HG02938 (cell line): Measurements from ENCODE around the gene C5orf58.
A peak's percentile ranks its signal among the peaks of the same experiment; 100 is the strongest.

Experiments used
- ATAC-seq: cut with Tn5 transposase; IDR thresholded peaks from one replicate; pipeline ENCODE4 v1.9.1; 2021; ENCODE audit warnings: mild to moderate bottlenecking, moderate library complexity; ENCODE audit not compliant: unreplicated experiment

C5orf58 gene, protein sequence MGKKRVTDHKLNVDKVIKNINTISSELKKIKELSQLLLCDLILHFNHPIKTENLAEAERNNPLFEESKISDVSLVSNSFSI

DNA sequence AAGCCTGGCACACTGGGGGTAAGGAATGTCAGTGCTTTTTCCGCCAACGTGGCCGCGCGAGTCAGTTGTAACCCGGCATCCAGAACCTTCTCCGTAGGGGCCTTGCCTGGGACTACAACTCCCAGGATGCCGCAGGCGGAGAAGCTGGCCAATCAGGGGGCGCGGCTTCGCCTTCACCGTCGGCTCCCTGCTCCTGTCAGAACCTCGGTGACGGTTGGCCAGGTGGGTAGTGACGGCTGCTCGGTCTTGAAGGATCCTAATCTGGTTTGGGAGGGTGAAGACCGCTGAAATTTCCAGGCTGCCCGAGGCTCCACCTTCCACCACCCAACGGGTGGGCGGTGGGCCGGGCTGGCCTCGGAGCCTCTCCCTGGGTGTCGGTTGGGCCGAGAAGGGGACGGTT, at the start of gene C5orf58:
Gene C5orf58 (plus strand): TSS at position 200 of the 400 bp plus-strand sequence. CDS start 1,992 bp downstream, outside the sequence.
- no peak for ATAC-seq

DNA sequence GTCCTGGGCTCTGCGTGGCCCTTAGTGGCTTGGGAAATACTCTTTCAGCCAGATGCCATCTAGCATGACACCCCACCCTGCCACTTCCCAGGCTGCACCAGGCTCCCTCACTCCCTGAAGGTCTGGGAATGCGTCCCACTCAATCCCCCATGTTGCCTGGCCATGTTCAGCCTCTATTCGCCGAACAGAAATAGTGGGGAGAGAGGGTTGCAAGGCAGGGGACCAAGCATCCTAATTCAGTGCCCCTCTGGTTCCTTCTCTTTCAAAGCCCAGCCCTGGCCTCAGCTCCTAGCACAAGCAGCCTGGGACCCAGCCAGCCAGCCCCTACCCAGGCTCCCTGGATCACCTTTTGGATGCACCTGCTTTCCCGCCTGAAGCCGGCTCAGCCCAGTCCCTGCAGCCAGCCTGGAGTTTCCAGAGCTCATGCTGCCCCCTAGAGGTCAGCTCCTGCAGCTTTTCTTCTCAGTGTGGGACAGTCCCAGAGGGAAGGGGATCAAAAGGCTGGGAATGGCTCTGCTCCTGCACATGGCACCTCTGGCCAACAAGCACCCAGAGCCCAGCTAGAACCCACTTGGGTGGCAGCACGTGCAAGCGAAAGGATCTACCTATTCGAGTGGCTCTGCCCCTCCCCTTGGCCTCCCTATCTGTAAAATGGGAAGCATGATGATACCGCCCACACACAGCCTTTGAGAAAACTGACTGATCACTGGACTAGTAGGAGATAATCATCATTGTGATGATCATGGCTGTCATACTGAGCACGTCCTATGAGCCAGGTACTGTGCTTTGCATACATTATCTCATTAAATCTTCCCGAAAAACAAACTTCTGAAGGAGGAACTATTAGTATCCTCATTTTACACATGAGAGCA, 48.7 kb upstream of the C5orf58 start:
- ATAC-seq = peak; percentile 70

DNA sequence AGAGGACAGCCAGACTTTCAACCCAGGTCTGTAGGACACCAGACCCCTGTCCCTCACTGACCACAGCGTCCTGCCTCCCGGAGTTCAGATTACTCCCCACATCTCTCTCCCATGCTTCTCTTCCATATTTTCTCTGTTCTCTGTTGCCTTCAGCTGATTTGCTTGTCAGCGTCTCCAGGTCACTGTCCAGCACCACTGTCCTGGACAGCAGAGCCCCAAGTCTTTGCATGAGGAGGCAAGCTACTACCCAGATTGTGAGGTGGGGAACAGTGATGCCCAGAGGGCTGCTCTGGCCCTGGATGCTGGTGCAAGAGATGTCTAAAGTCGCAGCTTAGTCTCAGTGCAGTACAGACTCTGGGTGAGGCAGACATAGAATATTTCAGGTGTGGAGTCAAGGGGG, 48.0 kb upstream of the C5orf58 start:
- ATAC-seq = no peak

DNA sequence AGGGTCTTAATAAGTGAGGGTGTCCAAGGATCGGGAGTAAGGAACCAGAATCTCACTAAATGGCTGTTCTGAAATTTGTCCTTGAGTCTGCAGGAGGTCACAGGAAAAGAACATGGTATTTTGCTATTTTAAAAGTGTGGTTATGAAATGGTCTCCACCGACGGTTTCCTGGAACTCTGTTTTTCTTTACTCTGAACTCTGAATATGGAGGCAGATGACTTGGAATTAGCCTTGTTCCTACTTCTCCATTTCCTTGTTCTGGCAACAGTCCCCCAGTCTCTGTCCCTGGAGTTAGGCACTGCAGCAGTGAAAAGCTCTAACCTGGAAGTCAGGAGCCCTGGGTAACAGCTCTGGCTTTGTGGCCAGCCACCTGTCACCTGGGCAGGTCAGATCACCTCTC, 46.6 kb upstream of the C5orf58 start:
- no peak for ATAC-seq

DNA sequence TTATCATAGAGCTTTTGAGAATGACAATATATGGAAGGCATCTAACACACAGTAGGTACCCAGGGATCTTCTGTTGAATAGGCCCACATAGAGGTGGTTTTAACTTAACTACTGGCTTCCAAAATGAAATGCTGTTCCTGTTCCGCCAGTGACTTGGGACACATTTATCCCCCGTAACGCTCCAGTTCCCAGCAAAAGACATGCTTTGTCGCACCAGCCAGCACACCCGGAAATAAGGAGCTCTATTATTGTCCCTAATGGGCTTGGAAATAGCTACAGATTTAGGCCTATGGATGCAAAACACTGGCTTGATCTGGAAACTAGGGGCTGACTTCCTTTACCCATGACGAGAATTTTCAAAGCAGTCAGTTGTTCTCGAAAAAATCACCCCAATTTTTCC, 45.9 kb upstream of the C5orf58 start:
- no peak for ATAC-seq

DNA sequence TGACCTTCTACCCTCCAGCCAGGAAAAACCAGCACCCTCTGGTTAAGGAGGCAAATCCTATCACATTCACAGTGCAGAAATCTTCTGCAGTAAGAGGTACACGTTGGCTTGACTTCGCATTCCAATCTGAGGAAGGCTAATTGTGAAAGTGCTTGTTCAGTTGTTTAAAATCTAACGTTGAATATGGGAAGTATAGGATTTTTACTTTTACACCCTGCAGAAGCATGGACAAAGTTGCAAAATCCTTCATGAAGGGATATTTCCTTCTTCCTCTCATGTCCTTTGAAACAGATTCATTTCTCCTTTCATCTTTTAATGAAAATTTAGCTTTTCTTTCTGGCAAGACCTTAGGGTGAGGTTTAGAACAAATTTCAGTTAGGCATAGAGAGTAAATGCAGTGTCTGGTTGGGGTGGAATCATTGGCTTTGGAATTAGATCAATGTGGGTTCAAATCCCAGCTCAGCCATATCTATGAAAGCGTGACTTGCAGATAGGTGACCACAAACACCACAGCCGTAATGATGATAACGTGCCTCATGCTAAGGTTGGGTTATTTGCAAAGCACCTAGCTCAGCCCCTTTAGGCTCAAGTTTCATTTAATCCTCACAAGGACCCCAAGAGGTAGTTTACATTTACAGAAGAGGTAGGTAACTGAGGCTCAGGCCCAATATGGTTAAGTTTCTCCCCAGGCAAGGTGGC, 42.2 kb upstream of the C5orf58 start:
- ATAC-seq = no peak

DNA sequence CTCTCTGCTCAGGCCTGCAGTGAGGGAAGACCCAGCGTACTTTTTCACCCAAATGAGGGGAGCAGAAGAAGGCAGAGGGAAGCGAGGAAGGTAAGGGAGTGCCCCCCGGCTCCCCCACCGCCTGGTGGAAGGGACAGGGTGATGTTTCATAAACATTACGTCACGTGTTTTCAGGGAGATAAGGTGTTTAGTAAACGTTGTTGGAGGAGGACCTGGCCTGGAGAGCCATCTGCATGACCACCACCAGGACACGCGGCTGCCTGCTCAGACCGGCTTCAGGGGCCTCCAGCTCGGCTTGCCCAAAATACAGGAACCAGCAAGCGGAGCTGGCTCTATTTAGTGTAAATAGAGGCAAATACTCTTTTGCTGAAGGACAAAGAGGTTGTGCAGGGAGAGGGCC, 40.0 kb upstream of the C5orf58 start:
- no peak for ATAC-seq

DNA sequence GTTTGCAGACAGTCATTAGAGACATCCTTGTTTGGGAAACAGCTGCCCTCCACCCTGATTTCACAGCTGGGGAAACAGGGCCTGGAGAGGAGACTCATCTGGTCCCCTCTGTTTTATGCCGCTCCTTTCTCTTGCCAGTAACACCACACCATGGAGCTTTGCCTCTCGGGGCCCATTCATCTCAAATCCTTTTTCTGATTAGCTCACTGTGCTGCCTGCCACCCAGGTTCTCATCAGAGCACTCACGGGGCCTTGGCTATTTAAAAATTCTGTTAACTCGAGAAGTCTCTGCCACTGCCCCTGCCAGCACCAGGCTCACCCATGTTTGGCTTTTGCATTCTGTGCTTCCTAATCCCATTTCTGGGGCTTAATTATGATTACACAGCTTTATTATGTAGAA, 36.8 kb upstream of the C5orf58 start:
- no peak for ATAC-seq

DNA sequence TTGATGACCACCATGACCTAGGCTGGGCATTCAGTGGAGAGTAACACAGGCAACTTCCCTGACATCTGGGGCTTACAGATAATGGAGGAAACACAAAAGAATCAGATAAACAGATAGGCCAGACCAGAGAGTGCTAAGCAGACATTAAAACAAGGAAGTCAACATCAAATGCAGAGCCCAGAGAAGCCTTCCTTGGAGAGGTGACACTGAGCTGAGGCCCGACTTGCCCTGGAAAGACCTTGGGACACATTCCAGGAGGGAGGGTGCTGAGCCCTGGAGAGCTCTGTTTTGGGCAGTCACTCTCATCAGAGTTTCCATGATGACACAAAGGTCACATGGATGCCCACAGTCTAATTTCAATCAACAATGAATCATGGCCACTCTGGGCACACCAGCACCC, 31.9 kb upstream of the C5orf58 start:
- no peak for ATAC-seq

DNA sequence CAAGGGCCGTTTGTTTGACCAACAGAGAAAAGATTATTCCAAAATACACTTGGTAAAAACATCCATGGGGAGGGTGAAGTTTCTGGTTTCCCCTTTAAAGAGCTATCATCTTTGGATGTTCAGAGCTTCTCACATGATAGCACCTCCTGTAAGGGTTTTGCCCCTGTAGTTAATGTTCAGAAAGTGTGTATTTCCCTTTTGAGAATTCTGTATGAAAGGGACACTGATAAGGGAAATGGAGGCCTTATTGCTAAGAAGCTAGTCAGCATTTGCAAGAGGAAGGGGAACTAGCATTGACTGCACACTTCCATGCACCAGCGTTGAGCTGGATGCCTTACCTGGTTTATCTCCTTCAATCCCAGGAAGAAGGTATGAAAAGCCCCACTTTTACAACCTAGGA, 31.5 kb upstream of the C5orf58 start:
- ATAC-seq = no peak

DNA sequence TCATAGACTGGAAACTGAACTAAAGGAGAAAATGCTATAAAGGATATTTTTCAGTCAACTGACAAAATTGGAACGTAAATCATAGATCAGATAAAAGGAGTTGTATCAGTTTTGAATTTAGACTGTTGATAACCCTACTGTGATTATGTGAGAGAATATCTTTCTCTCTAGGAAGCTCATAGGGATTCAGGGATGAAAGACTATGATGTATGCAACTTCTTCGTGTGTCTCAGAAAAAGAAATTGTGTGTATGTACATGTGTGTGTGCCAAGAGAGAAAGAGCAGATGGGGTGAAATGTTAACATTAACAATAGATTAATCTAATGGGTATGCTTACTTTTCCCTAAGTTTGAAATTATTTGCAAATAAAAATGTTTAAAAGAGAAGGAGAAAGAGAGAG, 30.7 kb upstream of the C5orf58 start:
- ATAC-seq = no peak

DNA sequence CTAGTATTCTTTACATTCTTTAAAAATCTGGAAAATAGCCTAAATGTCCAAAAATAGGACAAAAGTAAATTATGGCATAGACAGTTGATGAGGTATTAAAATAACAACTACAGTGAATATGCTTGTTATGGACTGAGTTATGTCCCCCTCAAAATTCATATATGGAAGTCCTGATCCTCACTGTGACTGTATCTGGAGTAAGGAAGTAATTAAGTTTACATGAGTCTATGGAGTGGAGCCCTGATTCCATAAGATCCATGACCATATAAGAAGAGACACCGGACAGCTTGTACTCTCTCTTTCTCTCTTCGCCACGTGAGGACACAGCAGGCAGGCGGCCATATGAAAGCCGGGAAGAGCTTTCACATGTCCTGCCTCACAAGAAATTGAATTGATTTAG, 28.6 kb upstream of the C5orf58 start:
- ATAC-seq = no peak

DNA sequence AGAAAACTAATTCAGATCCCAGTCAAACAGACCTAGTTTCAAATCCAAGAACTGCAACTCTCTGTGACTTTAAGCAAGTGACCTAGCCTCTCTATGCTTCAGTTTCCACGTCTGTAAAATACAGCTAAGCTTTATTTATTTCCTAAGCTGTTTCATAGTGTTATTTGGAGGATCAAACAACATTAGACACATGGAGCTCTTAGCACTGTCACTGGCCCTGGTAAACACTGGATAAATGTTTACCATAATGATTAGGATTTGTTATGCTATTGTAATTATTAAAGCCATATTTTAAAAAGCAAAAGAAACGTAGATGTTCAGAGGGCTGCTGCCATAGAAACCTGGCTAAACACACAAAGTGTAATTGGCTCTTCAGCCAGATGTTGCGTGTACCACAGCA, 26.6 kb upstream of the C5orf58 start:
- no peak for ATAC-seq

DNA sequence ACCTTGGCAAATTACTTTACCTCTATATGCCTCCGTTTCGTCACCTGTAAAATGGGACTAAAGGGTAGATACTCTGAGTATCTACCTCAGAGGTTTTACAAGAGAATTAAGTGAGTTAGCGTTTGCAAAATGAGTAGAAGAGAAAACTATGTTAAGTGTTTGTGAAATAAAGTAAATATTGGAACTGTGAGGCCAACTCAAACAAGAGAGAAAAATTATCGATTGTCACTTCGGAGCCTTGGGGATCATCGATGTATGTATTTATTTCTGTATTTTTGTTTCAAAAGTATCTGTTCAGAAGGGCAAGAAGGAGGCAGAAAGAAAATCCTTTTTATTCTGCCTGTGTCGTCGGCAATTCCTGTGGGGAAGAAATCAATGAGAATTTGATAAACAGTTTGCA, 25.8 kb upstream of the C5orf58 start:
- no peak for ATAC-seq

DNA sequence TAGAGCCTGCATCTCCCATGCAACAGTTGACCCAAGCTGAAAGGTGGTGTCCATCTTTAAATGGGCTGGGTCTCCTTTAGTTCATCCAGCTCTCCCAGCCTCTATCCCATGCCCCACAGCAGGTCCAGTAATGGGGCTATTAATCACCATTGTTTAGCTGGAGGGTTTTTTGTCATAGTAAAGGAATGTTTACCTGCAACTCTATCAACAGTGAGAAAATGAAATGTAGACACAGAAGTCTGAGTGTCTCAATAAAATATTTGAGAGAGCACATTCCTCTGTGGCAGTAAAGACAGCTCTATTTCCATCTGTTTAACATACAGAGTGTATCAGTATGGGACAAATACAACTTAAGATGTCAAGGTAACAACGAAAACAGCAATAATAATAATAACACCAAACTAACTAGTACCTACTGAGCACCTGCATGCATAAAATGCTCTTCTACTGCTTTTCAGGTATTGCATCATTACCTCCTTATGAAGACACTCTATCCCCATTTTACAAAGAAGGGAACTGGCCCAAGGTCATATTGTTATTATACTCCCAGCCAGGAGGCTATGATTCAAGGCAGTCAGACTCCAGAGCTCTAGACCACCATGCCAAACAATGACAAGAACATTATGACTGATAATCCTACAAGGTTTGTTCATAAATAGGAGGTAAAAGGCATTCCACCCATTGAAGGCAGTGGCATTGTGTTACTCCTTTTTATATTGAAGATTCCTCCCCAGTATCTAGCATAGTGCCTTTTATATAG, 21.0 kb upstream of the C5orf58 start:
- no peak for ATAC-seq

DNA sequence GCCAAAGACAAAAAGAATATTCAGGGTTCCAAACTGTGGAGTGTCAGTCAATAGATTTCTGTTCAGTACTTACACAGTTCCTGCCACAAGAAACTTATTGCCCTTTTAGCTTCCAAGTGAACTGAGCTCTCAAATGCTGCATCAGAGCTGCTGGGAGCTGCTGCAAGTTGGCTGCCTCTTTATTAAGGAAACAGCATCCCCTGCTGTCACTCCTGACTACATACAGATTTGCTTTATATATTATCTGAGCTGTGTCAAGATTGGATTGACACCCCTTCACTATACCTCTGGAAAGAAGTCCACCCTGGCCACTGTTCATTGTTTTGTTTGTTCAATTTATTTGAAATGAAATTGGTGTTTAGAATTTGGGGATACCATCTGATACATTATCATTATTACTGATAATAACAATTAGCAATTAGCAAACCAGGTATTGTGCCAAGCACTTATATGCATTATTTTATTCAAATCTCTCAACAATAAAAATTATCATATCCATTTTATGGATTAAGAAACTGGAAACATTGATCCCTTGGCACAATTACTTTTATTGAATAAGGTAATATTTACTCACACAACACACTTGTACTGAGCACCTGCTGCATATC, 16.4 kb upstream of the C5orf58 start:
- no peak for ATAC-seq

DNA sequence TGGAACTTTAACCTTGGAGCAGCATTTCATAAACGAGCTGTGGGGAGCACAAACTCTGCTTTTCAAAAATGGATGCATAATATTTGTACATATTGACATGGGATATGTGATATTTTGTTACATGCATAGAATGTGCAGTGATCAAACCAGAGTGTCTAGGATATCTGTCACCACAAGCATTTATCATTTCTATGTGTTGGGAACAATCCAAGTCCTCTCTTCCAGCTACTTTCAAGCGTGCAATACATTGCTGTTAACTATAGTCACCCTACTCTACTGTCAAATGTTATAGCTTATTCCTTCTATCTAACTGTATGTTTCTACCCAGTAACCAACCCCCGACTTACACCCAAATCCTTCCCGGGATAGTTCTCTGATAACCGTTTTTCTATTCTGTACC, 15.0 kb upstream of the C5orf58 start:
- no peak for ATAC-seq

DNA sequence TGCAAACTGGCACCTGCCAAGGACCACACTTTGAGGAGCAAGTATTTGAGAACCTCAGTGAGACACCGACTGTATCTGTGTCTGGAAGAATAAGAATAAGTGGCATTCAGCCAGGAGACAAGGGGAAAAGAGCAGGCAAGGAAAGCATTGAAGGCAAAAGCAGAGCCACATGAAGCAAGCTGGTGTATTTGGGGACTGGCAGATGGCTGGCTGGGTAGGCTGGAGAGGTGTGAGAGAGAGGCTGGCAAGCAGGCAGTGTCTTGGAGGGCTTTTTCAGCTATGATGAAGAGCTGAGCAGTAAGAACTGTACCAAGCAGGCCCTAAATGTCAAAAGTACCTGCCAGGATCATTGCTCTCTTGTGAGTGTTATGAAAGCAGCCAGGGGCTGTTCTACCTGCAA, 14.1 kb upstream of the C5orf58 start:
- no peak for ATAC-seq

DNA sequence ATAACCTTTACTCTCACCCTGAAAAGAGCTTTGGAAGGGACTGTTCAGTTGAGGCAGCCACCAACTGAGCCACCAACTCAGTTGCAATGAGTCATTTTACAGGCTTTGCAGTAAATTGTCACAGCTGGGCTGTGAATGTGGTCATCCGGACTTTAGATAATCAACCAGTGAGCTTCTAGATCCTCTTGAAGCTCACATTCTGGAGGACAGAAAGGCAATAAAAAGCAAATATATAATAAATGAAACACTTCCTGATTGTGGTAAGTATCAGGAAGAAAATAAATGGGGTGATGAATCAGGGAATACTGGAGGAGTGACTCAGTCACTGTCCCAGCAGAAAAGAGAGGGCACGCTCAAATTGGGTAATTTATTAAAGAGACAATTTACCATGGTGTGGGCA, 13.2 kb upstream of the C5orf58 start:
- no peak for ATAC-seq

DNA sequence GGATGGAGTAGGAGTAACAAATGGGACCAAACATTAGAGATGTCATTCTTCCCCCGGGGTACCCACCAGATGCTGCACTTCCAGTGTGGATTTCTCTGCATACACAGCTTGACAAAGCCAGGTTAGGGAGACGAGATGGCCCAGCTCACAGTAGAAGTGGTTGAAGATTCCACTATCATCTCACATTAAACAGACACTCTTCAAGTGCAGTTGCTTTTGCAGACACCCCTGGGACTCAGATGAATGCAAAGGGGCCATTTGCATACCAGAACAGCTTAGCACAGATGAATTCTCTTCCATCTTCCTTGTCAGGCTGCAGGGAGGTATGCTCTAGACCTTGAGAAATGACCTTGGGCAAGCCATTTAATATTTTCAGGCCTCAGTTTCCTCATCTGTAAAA, 12.6 kb upstream of the C5orf58 start:
- no peak for ATAC-seq

DNA sequence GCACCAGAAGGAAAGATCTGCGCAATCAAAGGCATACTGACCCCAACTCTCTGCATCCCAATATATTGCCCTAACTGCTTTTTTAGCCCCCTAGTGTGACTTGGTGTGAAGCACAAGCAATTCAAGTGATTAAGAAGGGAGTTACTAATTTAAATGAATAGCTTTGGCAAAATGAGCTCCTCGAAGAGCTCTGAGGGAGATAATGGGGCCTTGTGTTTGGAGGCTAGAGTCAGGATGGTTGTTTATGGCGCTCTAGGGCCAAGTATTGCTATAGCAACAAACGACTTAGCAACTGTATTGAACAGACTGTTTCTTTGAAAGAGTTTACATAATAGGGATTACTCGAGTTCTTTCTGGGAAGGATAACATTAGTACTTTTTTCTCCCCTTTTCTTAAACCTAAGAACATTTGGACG, 11.5 kb upstream of the C5orf58 start:
- no peak for ATAC-seq
